ENCODE data around the gene LGR5.

Gene LGR5

GRCh38 chr12:71438670-71439361 lies 782 bp upstream of the LGR5 start:
- DNase-seq = no peak

GRCh38 chr12:71439362-71439612 lies 311 bp upstream of the LGR5 start:
- no peak for DNase-seq

GRCh38 chr12:71440345-71440762 lies 756 bp downstream of the LGR5 start:
- DNase-seq = no peak

GRCh38 chr12:71440763-71441748 lies 1.5 kb downstream of the LGR5 start:
- DNase-seq = no peak

- DNase-seq = no peak
Observed at GRCh38 chr12:71441836-71442566, 2.4 kb downstream of the LGR5 start.

- DNase-seq = no peak
Observed at GRCh38 chr12:71442567-71442931, 3.0 kb downstream of the LGR5 start.

GRCh38 chr12:71445071-71445470 lies 5.5 kb downstream of the LGR5 start:
- DNase-seq = no peak

GRCh38 chr12:71447691-71448132 lies 8.1 kb downstream of the LGR5 start:
- DNase-seq = no peak

- no peak for DNase-seq
Observed at GRCh38 chr12:71448150-71448581, 8.6 kb downstream of the LGR5 start.

GRCh38 chr12:71449373-71450070 lies 9.9 kb downstream of the LGR5 start:
- no peak for DNase-seq

- DNase-seq = no peak
Observed at GRCh38 chr12:71452006-71452405, 12.4 kb downstream of the LGR5 start.

- DNase-seq = no peak
Observed at GRCh38 chr12:71455028-71455737, 15.6 kb downstream of the LGR5 start.

GRCh38 chr12:71456316-71456715 lies 16.7 kb downstream of the LGR5 start:
- no peak for DNase-seq

- no peak for DNase-seq
Observed at GRCh38 chr12:71456990-71457389, 17.4 kb downstream of the LGR5 start.

GRCh38 chr12:71460318-71460717 lies 20.7 kb downstream of the LGR5 start:
- no peak for DNase-seq

GRCh38 chr12:71460850-71461609 lies 21.4 kb downstream of the LGR5 start:
- DNase-seq = no peak

- DNase-seq = no peak
Observed at GRCh38 chr12:71461787-71462328, 22.3 kb downstream of the LGR5 start.

GRCh38 chr12:71465796-71466195 lies 26.2 kb downstream of the LGR5 start:
- DNase-seq = no peak

- no peak for DNase-seq
Observed at GRCh38 chr12:71469258-71469750, 29.7 kb downstream of the LGR5 start.

- no peak for DNase-seq
Observed at GRCh38 chr12:71472441-71472911, 32.9 kb downstream of the LGR5 start.

GRCh38 chr12:71474791-71475190 lies 35.2 kb downstream of the LGR5 start:
- DNase-seq = no peak

All from activated CD8-positive, alpha-beta memory T cell treated with anti-CD3 and anti-CD28 coated beads, Interleukin-2, amount 50 U/mL, for 4 hours (primary cell).